ENCODE results near the gene NOL4L. TPM values are rescaled to one million over a fixed set of nuclear protein-coding genes. Genes with fewer than 3 reads are reported as not detected.

Gene NOL4L
- total RNA-seq, 1 experiment from 2014 or later, result 1.4 TPM

- Histone ChIP-seq H3K27me3 (replicated peaks; ENCODE audit: insufficient read depth, low read depth, low read length, poor library complexity) (no peaks in the 10 kb centered on the region), H3K9me3 (ENCODE audit: low read depth, low read length, poor library complexity, severe bottlenecking) (no peaks in the 10 kb centered on the region), H3K27ac (ENCODE audit: low read depth, low read length, poor library complexity, severe bottlenecking) (no peak overlapping the region), H3K36me3 (ENCODE audit: insufficient read depth, low read length, poor library complexity, severe bottlenecking) (no peaks in the 10 kb centered on the region), H3K4me3 (ENCODE audit: low read depth, low read length, poor library complexity, severe bottlenecking) (no peak overlapping the region), H3K4me1 (ENCODE audit: insufficient read depth, low read length, poor library complexity, severe bottlenecking) (no peaks in the 10 kb centered on the region)
- ChIA-PET CTCF (no interaction called here), POLR2A (ENCODE audit: low non-redundant PET) (no interaction called here)
- no peak for TF ChIP-seq CTCF (conservative IDR thresholded peaks at IDR 0.05; ENCODE audit: low read depth, low read length)
- no peak for TF ChIP-seq EZH2 (IDR thresholded peaks at IDR 0.05; ENCODE audit: borderline replicate concordance, low read depth, low read length, poor library complexity, severe bottlenecking)
- intact Hi-C loops (cut with micrococcal nuclease; ENCODE audit: unreplicated experiment), result no loop called here
- no peak for DNase-seq (ENCODE audit: low spot score)
- BruUV-seq (replicated peaks), result no TSS peak
Observed at GRCh38 chr20:32559205-32559752, 25.9 kb downstream of the NOL4L start.

GRCh38 chr20:32558526-32558925 lies 26.6 kb downstream of the NOL4L start:
- Histone ChIP-seq H3K36me3 (ENCODE audit: insufficient read depth, low read length, poor library complexity, severe bottlenecking) (no peaks in the 10 kb centered on the region), H3K9me3 (ENCODE audit: low read depth, low read length, poor library complexity, severe bottlenecking) (no peaks in the 10 kb centered on the region), H3K27ac (ENCODE audit: low read depth, low read length, poor library complexity, severe bottlenecking) (no peak overlapping the region), H3K27me3 (replicated peaks; ENCODE audit: insufficient read depth, low read depth, low read length, poor library complexity) (no peaks in the 10 kb centered on the region), H3K4me3 (ENCODE audit: low read depth, low read length, poor library complexity, severe bottlenecking) (no peak overlapping the region), H3K4me1 (ENCODE audit: insufficient read depth, low read length, poor library complexity, severe bottlenecking) (no peaks in the 10 kb centered on the region)
- no TSS peak for BruUV-seq (replicated peaks)
- ChIA-PET POLR2A (ENCODE audit: low non-redundant PET) (no interaction called here), CTCF (no interaction called here)
- DNase-seq (ENCODE audit: low spot score), result no peak
- TF ChIP-seq CTCF (conservative IDR thresholded peaks at IDR 0.05; ENCODE audit: low read depth, low read length) (no peak), EZH2 (IDR thresholded peaks at IDR 0.05; ENCODE audit: borderline replicate concordance, low read depth, low read length, poor library complexity, severe bottlenecking) (no peak)
- intact Hi-C loops (cut with micrococcal nuclease; ENCODE audit: unreplicated experiment), result no loop called here

- no peak overlapping the region for H3K27ac ChIP-seq (ENCODE audit: low read depth, low read length, poor library complexity, severe bottlenecking)
- TF ChIP-seq EZH2 (IDR thresholded peaks at IDR 0.05; ENCODE audit: borderline replicate concordance, low read depth, low read length, poor library complexity, severe bottlenecking) (no peak), CTCF (conservative IDR thresholded peaks at IDR 0.05; ENCODE audit: low read depth, low read length) (no peak)
- CTCF ChIA-PET, result no interaction called here
- H3K9me3 ChIP-seq (ENCODE audit: low read depth, low read length, poor library complexity, severe bottlenecking), result no peaks in the 10 kb centered on the region
- H3K4me1 ChIP-seq (ENCODE audit: insufficient read depth, low read length, poor library complexity, severe bottlenecking), result no peaks in the 10 kb centered on the region
- DNase-seq (ENCODE audit: low spot score), result no peak
- no peaks in the 10 kb centered on the region for H3K27me3 ChIP-seq (replicated peaks; ENCODE audit: insufficient read depth, low read depth, low read length, poor library complexity)
- POLR2A ChIA-PET (ENCODE audit: low non-redundant PET), result no interaction called here
- H3K4me3 ChIP-seq (ENCODE audit: low read depth, low read length, poor library complexity, severe bottlenecking), result no peak overlapping the region
- intact Hi-C loops (cut with micrococcal nuclease; ENCODE audit: unreplicated experiment), result no loop called here
- BruUV-seq (replicated peaks), result no TSS peak
- no peaks in the 10 kb centered on the region for H3K36me3 ChIP-seq (ENCODE audit: insufficient read depth, low read length, poor library complexity, severe bottlenecking)
Observed at GRCh38 chr20:32557319-32557718, 27.8 kb downstream of the NOL4L start.

All from A673 (cell line).